Epithelial cell of proximal tubule (primary cell): ENCODE measurements around the gene DUSP1. TPM values are rescaled to one million over a fixed set of nuclear protein-coding genes. Genes with fewer than 3 reads are reported as not detected.

Source experiments
- DNase-seq: peaks from one replicate; pipeline ENCODE4 v3.0.0-alpha.2; 2011; ENCODE audit warnings: low read depth
- H3K4me3 ChIP-seq: 2 replicates; pipeline ENCODE4 v1.5.1; 2011; ENCODE audit warnings: low read depth, mild to moderate bottlenecking, low read length
- CTCF ChIP-seq: conservative IDR thresholded peaks from 2 replicates; pipeline ENCODE4 v1.5.1; 2012; ENCODE audit warnings: low read depth, mild to moderate bottlenecking, low read length
- total RNA-seq: library from RNA; depleted of rRNA; stranded (reverse); fragments of >200 nt; gene quantifications from 2 replicates; pipeline ENCODE4 v1.2.3, GENCODE V29; 2015

DUSP1 gene
- total RNA-seq, 1 donor from 2014 or later, result 215 TPM

- TF ChIP-seq CTCF, result no peak
- H3K4me3 ChIP-seq, result no peak overlapping the region
- no peak for DNase-seq
These were observed 35.7 kb downstream of the DUSP1 start for GRCh38 chr5:172735141-172735831.

GRCh38 chr5:172733974-172734346 lies 37.0 kb downstream of the DUSP1 start:
- no peak for TF ChIP-seq CTCF
- DNase-seq, result no peak
- peak overlapping the region; percentile 15 for H3K4me3 ChIP-seq

GRCh38 chr5:172733131-172733973 lies 37.6 kb downstream of the DUSP1 start:
- peak overlapping the region; percentile 19 for H3K4me3 ChIP-seq
- peak; percentile 98 for DNase-seq
- TF ChIP-seq CTCF, result peak; percentile 6

- TF ChIP-seq CTCF, result no peak
- DNase-seq, result no peak
- no peak overlapping the region for H3K4me3 ChIP-seq
These were observed 38.7 kb downstream of the DUSP1 start for GRCh38 chr5:172732201-172732865.

GRCh38 chr5:172731680-172732074 lies 39.3 kb downstream of the DUSP1 start:
- no peak overlapping the region for H3K4me3 ChIP-seq
- DNase-seq, result no peak
- TF ChIP-seq CTCF, result no peak

- no peak overlapping the region for H3K4me3 ChIP-seq
- peak; percentile 13 for TF ChIP-seq CTCF
- DNase-seq, result no peak
These were observed 39.9 kb downstream of the DUSP1 start for GRCh38 chr5:172730981-172731679.
